HG02610 (cell line): ENCODE results near the gene ANKRD2.

Experiments used
- ATAC-seq: cut with Tn5 transposase; IDR thresholded peaks from one replicate; pipeline ENCODE4 v1.9.1; 2021; ENCODE audit warnings: mild to moderate bottlenecking, moderate library complexity; ENCODE audit not compliant: unreplicated experiment

Gene ANKRD2

DNA sequence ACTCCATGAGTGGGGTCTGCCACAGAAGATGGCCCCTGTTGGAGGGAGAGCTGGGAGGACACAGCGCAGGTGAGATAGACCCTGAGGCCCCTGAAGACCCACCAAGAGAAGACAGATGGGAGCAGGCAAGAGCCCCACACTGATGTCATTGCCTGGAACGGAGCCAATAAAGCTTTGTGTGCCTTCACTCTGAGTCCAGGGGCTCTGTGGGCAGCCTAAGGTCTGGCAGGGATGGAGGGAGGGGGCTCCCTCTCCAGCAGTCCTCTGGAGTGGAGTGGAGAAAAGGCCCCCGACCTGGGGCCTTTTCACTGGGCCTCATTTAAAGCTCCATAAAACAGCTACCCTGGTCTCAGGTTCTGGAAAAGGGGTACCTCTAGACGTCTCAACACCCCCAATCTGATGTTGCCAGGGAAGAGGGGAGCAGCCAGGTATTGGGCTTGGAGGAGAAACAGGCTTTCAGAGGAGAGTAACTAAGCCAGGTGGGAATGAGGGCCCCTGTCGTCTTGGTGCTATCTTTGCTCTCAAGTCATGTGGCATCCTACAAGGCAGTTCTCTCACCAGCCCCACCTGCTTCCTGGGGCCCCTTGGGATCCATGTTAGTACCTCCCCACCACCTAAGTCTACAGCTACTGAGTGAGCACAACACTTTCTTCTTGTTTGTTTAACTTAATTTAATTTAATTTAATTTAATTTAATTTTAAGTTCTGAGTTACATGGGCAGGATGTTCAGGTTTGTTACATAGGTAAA lies 18.3 kb downstream of the ANKRD2 start:
- no peak for ATAC-seq

DNA sequence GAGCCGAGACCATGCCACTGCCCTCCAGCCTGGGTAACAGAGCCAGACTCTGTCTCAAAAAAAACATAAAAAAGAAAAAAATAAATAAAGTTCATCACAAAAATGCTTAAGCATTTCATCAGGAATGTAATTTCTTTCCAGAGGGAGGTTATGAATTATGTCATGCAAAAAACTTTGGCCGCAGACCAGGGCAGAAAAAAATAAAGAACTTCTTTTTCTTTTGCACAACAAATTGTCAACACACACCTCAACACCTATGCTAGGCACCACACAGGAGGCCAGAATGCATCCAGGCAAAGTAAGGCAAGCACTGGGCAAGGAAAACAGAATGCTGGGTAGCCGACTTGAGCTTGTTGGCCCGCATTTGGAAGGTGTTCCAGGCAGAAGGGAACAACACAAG lies 20.8 kb downstream of the ANKRD2 start:
- no peak for ATAC-seq

DNA sequence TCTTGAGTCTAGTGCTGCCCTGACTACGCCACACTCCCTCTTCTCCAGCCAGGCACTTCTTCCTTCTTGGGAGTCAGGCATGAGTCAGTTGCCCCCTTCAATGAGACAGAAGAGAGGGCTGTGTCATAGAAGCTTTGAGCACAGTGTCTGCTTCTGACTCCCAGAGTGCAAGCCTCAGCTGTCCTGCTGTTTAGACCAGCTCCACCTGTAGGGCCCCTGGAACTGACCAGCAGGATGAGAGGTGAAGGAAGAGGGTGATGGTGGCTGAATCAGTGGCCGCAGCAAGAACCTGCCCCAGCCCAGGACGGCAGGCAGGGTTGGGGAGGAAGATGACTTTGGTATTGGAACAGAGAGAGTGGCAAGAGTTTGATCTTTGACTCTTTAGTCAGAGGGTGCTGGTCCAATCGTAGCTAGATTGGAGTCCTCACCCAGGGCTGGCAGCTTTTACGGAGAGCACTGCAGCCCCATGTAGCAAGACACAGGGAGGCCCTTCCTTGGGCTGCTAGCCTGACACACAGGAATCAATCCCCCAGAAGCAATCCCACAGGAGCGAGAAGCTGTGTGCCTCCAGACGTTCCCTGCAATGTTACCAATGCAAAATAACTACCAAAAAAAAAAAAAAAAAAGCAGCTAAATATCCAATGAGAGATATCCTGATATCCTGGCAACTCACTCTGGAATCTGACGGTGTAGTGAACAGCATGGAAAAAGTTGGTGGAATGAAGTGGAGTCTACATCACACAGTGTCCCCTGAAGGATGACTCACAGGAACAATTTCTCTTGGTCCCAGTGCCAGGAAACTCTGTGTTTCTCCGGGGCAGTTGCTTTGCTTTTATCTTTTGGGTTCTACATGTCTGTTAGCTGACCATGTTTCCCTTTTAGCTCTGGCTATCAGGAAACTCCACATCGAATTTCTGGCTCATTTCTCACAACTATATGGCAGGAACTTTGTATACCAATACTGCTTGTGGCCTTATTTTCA lies 23.8 kb downstream of the ANKRD2 start:
- no peak for ATAC-seq

DNA sequence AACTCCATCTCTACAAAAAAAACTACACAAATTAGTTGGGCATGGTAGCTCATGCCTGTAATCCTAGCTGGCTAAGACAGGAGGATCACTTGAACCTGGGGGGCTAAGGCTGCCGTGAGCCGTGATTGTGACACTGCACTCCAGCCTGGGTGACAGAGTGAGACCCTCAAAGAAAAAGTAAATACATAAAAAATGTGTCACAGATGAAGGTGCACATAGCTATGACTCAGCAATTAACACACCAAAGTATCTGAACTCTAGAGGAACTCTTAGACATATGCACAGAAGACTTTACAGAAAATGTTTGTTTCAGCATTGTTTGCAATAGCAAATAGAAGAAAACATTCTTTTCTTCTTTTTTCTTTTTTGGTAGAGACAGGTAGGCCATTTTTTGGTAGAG lies 25.2 kb downstream of the ANKRD2 start:
- no peak for ATAC-seq

DNA sequence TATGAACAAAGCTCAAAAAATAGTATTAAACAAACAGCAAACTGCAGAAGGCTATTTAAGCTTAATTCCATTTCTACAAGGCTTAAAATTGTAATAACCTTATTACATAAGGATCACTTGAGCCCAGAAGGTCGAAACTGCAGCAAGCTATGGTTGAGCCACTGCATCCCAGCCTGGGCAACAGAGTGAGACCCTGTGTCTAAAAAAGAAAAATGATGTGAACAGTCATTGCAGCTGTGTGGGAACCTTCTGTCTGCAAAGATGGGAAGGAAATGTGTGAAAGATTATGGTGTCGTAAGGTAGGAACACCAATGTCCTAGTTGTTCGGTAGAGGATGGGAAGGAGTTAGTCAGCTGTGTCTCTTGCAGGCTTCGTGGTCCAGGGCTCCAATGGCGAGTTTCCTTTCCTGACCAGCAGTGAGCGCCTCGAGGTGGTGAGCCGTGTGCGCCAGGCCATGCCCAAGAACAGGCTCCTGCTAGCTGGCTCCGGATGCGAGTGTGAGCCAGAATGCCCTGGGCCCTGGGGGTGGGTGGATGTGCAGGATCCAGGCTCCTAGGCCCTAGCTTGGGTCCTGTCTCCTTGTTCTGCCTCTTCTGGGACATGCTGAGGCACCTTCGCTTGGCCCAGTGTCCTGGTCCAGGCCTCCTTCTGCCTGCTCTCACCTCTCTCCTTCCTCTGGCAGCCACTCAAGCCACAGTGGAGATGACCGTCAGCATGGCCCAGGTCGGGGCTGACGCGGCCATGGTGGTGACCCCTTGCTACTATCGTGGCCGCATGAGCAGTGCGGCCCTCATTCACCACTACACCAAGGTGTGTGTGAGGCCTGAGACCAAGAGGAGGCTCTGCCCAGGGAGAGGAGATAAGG lies 26.1 kb downstream of the ANKRD2 start:
- no peak for ATAC-seq

DNA sequence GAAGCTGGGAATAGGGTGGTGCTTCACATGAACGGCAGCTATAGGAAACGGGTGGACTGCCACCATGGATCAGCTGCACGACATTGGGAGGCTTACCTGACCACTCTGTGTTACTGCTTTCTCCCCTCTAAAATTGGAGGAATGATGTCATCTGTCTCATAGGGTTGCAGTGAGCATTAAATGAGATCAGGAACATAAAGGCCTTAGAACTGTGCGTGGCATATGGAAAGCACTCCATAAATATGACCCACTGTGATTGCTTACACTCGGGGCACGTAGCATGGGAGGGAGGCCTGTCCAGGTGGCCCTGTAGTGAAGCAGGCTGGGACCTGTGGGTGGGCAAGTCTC lies 26.7 kb downstream of the ANKRD2 start:
- ATAC-seq, result no peak

DNA sequence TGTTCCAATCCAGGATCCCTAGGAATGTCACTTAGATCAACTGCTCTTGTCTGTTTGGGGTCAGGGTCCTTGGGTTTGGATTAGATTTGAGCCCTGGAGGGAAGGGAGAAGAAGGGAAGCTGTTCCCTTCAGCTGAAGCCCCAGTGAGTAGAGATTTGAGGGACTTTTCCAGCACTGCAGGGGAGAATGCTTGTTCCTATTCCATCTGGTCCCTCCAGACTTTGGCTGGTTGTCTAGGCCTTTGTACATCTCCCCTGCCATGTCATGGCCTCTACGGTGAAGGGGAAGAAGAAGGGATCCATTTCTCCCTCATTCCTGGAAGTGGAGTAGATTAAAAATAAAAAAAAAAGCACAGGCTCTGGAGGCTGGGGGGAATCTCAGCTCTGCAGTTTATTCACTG lies 28.0 kb downstream of the ANKRD2 start:
- ATAC-seq, result no peak

DNA sequence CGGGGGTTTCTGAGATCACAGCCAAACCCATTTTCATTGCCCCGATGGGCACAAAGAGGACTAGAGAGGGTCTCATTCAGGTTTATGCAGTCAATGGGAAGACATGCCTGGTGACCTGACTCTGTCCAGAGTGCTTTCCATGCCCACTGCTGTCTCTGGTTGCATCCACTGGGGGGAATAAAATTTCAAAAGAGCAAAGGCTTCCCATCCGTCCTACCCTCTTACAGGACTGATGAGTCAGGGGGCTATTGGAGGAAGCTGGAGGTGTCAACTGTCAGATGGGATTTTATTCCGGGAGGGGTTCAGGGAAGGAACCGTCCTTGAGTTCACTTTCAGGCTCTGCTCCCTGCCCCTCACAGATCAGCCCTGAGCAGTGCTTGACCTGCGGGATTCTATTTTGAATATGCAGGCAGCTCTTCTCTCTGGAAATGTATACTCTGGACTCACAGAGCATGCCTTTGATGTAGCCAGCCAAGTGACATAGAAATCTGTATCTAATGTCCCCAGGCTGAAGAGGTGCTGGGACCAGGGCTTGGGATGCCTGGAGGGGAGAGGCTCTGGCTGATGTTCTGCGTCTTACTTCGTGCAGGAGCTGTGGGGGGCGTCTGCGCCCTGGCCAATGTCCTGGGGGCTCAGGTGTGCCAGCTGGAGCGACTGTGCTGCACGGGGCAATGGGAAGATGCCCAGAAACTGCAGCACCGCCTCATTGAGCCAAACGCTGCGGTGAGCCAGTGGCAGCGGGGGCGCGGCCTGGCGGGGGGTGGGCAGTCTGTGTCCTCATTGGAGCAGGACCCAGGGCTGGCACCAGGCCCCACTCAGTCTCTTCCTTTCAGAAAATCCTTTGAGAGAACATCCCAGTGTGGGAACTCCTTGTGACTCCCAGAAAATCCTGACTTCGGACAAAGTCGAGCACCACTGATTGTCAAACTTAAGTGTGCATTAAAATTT lies 29.0 kb downstream of the ANKRD2 start:
- no peak for ATAC-seq

DNA sequence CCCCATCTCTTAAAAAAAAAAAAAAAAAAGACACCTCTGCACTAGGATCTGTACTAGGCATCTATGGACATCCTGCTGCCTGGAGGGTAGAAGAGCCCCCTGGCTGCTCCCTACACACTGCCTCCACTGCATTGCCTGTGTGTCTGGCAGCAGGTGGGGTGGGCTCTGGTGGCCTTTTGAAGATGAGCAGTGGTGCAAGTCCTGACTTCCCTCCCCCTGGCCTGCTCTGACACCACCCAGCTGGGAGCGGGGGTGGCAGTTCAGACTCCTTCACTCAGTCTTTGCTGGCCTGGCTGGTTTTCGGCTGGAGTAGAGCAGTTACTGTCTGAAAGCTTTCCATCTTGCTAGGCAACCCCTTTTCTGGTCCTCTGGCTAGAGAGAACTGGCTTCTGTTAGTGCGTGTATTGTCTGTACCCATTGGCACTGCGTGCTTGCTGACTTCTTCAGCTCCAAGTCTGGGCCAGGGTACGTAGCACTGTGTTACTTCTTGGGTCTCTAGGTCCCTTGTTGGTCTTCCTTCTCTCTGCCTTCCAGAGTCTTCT lies 34.6 kb downstream of the ANKRD2 start:
- no peak for ATAC-seq

DNA sequence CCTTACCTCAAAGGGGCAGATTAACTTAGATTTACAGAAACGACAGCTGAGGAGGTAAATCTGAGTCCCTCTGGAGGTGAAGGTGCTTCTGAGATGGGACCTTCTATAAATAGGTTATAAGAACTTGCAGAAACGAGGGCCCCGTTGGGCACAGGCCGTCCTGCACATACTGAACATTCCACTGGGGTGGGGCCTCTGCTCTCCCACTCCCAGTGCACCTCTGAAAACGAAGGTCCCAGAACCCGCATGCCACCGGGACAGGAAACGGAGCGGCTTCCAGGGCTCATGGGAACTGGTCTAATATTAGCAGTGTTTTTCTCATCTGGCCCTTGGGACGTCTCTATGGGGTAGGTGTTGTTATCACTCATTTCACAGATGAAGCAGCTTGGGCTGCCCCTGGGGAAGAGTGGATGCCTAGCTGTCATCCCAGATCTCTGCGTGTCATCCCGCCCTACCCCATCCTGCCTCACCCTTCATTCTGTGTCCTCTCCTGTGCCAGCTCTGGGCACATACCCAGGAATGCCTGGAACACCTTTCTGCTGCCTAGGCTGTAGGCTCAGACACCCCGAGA lies 36.5 kb downstream of the ANKRD2 start:
- no peak for ATAC-seq

DNA sequence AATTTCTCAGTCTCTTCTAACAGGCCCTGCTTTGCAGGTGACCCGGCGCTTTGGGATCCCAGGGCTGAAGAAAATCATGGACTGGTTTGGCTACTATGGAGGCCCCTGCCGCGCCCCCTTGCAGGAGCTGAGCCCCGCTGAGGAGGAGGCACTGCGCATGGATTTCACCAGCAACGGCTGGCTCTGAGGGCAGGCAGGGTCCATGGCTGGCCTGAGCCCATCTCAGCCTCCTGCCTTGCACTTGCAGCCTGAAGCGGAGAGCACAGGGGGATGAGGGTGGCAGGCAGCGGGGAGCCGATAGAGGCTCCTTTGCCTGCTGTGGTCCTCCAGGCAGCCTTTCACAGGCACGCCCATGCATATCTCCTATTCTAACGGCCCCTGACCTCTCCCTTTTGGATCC lies 38.9 kb downstream of the ANKRD2 start:
- ATAC-seq, result no peak

DNA sequence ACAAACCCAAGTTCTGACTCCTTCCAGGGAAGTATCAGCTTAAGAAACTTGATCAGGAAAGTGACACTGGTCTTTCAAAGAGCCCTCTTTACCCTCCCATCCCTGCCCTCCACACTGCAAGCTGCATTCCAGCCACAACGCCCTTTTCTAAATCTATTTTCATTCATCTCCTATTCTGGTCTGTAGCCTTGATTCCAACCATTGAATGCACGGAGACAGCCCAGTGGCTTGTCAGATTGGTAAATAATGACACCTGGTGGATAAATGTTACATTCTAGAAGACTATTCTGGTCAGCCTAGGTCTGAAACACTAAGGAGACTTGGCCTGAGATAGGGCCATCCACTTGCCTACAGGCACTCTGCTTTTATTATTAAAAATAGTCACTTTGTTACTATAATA lies 39.8 kb downstream of the ANKRD2 start:
- ATAC-seq, result no peak

DNA sequence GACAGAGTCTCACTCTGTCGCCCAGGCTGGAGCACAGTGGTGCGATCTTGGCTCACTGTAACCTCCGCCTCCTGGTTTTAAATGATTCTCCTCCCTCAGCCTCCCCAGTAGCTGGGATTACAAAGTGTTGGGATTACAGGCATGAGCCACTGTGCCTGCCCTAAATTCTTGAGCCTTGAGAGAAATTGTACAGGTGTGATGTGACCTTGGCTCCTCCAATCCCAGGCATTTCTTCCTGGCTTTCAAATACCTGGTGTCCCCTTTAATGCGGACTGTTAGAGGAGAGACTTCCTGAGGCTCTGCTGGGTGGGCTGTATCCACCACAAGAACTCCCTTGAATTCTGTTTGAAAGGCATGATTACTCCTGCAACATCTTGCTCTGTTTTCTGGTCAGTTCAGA lies 45.7 kb downstream of the ANKRD2 start:
- ATAC-seq, result no peak

DNA sequence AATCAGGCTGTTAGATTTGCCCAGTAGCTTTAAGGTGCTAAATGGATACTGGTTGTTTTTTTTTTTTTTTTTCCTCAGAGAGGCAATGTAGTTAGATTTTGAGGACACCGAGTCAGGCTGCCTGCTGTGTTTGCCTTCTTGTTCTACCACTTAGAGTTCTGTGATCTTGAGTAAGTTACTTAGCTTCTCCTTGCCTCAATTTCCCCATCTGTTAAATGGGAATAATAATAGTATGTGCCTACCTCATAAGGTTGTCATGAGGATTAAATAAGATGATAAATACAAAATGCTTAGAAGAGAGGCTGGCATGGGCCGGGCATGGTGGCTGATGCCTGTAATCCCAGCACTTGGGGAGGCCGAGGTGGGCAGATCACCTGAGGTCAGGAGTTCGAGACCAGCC lies 46.2 kb downstream of the ANKRD2 start:
- no peak for ATAC-seq

DNA sequence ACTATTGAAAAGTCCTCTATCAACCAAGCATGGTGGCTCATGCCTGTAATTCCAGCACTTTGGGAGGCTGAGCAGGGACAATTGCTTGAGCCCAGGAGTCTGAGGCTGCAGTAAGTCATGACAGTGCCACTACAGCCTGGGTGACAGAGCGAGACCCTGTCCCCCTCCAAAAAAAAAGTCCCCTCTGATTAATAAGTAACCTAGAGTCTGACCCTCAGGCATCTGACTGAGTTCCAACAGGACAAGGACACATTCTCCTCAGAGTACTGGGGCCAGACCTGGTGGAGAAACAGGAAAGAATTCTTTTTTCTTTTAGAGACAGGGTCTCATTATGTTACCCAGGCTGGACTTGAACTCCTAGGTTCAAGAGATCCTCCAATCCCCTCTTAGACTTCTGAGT lies 50.7 kb downstream of the ANKRD2 start:
- no peak for ATAC-seq

DNA sequence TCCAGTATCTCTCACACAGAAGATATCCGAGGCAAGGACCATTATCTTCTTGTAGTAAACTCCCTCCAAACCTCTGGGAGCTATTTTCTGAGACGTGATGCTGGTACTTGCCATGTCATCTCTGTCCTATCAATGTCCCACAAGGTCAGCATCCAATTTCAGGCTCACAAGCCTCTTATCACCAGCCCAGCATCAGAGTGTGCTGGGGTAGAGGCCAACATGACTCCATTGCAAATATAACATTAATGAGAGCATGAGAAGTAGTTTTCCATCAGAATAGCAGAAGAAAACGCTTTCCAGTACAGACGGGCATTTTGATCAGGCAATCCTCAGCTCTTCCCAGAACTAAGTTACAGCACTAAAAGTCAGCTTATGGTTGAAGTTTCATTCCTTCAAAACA lies 55.2 kb downstream of the ANKRD2 start:
- no peak for ATAC-seq

DNA sequence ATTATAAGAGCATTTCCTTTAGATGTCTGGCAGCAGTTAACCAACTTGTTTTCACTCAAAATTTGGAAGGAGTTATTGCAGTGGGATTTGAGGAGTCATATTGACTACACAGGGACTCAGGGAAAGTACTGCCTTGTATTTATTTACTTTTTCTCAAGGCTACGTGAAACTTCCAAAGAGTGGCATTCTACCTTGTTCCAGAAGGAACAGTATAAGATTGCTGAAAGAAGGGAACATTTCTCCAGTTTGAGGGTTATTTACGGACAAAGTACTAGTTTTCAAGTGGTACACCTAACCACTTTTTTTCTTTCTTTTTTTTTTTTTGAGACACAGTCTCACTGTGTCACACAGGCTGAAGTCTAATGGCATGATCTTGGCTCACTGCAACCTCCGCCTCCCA lies 55.6 kb downstream of the ANKRD2 start:
- no peak for ATAC-seq

DNA sequence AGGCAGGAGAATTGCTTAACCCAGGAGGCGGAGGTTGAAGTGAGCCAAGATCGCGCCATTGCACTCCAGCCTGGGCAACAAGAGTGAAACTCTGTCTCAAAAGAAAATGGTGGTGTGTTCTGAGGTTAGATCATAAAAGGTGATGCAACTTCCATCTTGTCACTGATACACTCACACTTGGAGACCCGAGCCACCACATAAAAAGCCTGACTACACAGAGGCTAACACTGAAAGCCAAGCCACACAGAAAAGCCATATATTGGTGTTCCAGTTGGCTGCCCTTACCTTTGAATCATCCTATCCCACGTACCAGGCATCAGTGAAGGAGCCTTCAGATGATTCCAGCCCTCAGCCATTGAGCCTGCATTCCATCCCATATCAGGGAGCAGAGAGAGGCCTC lies 56.7 kb downstream of the ANKRD2 start:
- ATAC-seq, result no peak

DNA sequence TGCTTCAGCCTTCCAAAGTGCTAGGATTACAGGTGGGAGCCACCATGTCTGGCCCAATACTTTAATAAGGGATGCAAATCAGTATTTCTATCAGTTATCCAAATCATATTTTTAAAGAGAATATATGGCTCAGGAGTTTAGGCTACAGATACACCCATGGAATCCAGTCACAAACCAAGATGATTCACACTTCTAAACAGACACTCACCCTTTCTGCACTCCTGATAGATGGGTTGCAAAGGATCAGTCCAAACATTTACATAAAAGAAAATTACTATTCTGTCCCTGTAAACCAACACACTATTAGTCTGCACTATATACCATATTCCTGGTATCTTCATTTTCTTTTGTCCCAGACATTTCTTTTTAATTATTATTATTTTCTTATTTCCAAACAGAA lies 58.5 kb downstream of the ANKRD2 start:
- ATAC-seq, result no peak
